HepG2 (cell line): ENCODE results near the gene CEP20.

Experiments used
- DPF2 ChIP-seq: sonication (generic); formaldehyde crosslinking; IDR thresholded peaks from 2 replicates; pipeline ENCODE4 v1.4.0; 2020; ENCODE audit warnings: mild to moderate bottlenecking, low read depth, missing genetic modification reagents, borderline replicate concordance
- KLF12 ChIP-seq: sonication (generic); formaldehyde crosslinking; IDR thresholded peaks from 2 replicates; pipeline ENCODE4 v1.4.0; 2020; ENCODE audit warnings: missing genetic modification reagents, borderline replicate concordance
- ZBTB21 ChIP-seq: sonication (generic); formaldehyde crosslinking; IDR thresholded peaks from 2 replicates; pipeline ENCODE4 v1.4.0; 2020; ENCODE audit warnings: missing genetic modification reagents
- ZNF138 ChIP-seq: sonication (generic); formaldehyde crosslinking; IDR thresholded peaks from 2 replicates; pipeline ENCODE4 v1.5.0; 2020; ENCODE audit warnings: mild to moderate bottlenecking, low read depth, missing genetic modification reagents
- TF ChIP-seq, protein P1 (sequence below): sonication (generic); formaldehyde crosslinking; IDR thresholded peaks from 2 replicates; pipeline ENCODE4 v1.4.0; 2020; ENCODE audit warnings: missing genetic modification reagents, borderline replicate concordance
- TF ChIP-seq, protein P2 (sequence below): sonication (generic); formaldehyde crosslinking; IDR thresholded peaks from 2 replicates; pipeline ENCODE4 v1.5.0; 2020; ENCODE audit warnings: mild to moderate bottlenecking, missing genetic modification reagents, moderate library complexity
- TF ChIP-seq, protein P3 (sequence below): sonication (generic); formaldehyde crosslinking; IDR thresholded peaks from 2 replicates; pipeline ENCODE4 v1.8.0; 2023; ENCODE audit warnings: mild to moderate bottlenecking, missing genetic modification reagents

DNA sequence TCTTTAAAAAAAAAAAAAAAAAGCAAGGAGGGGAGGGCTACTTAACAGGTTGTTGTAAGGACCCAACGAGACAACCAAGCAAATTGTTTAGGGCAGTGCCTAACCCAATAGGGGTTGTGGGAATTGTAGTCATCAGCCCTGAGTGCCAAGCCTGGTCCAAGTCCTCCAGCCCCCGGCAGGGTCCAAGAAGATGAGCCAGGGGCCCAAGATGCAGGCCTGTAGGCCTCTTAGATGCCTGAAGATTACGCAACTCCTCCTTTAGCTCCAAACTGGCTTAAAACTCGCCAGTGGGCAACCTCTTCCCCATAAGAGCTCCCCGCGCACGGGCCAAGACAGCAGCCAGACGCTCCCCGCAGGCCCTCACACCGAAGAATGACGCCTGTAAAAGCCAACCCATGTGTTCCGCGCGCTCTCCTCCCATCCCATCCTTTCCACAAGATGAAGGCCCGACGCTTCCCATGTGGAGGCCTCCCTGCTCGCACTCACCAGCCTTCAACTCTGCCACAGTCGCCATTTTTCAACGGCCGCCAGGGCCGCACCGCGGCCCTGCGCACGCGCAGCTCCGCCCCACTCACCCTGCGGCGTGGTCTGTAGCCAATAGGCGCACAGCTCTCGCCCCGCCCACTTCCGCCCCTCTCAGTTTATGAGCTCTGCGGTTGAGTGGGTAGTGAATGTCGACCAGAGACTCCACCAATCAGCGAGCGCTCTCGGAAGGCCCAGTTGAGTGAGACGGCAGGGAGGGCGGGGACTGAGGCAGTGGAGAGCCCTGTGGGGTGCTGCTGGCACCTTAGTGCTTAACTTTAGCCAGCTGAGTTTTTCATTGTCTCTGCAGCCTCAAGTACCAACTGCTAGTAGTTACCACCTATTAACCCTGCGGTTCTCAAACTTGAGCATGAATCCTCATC, at the start of gene CEP20:
- 0 out of 2 replicates have a peak, but pooled peaks have one; percentile 28 for TF ChIP-seq ZBTB21 (CRISPR knock-in tag)
- TF ChIP-seq, protein P1, sequence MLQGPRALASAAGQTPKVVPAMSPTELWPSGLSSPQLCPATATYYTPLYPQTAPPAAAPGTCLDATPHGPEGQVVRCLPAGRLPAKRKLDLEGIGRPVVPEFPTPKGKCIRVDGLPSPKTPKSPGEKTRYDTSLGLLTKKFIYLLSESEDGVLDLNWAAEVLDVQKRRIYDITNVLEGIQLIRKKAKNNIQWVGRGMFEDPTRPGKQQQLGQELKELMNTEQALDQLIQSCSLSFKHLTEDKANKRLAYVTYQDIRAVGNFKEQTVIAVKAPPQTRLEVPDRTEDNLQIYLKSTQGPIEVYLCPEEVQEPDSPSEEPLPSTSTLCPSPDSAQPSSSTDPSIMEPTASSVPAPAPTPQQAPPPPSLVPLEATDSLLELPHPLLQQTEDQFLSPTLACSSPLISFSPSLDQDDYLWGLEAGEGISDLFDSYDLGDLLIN = peak; percentile 96
- TF ChIP-seq DPF2 (CRISPR knock-in tag) = no peak
- TF ChIP-seq, protein P2, sequence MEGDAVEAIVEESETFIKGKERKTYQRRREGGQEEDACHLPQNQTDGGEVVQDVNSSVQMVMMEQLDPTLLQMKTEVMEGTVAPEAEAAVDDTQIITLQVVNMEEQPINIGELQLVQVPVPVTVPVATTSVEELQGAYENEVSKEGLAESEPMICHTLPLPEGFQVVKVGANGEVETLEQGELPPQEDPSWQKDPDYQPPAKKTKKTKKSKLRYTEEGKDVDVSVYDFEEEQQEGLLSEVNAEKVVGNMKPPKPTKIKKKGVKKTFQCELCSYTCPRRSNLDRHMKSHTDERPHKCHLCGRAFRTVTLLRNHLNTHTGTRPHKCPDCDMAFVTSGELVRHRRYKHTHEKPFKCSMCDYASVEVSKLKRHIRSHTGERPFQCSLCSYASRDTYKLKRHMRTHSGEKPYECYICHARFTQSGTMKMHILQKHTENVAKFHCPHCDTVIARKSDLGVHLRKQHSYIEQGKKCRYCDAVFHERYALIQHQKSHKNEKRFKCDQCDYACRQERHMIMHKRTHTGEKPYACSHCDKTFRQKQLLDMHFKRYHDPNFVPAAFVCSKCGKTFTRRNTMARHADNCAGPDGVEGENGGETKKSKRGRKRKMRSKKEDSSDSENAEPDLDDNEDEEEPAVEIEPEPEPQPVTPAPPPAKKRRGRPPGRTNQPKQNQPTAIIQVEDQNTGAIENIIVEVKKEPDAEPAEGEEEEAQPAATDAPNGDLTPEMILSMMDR = no peak
- TF ChIP-seq, protein P3, sequence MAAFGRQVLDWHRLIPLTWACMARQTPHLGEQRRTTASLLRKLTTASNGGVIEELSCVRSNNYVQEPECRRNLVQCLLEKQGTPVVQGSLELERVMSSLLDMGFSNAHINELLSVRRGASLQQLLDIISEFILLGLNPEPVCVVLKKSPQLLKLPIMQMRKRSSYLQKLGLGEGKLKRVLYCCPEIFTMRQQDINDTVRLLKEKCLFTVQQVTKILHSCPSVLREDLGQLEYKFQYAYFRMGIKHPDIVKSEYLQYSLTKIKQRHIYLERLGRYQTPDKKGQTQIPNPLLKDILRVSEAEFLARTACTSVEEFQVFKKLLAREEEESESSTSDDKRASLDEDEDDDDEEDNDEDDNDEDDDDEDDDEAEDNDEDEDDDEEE (CRISPR knock-in tag) = peak; percentile 73; the same call in 1 of the 2 replicates
- TF ChIP-seq KLF12 (CRISPR knock-in tag) = no peak; the same call in 1 of the 2 replicates
- no peak for TF ChIP-seq ZNF138 (CRISPR knock-in tag)
